ENCODE results near the gene VMO1. TPM values are rescaled to one million over a fixed set of nuclear protein-coding genes. Genes with fewer than 3 reads are reported as not detected.

Gene VMO1
- total RNA-seq, 1 experiment from 2014 or later, result 1.2 TPM

GRCh38 chr17:4743216-4743615, 42.9 kb downstream of the VMO1 start:
- H3K4me1 Mint-ChIP-seq, result peaks cover 28% of the 10 kb centered on the region
- no peak overlapping the region for H3K27ac Mint-ChIP-seq
- no peak for TF ChIP-seq E2F1 (CRISPR knock-in tag; IDR thresholded peaks at IDR 0.05)
- TF ChIP-seq USF2 (CRISPR knock-in tag; IDR thresholded peaks at IDR 0.05), result no peak
- no peak for TF ChIP-seq ZNF396 (CRISPR knock-in tag; IDR thresholded peaks at IDR 0.05; ENCODE audit: borderline replicate concordance)
- TF ChIP-seq NR2C2 (CRISPR knock-in tag; IDR thresholded peaks at IDR 0.05), result no peak
- no peak for TF ChIP-seq ELF4 (CRISPR knock-in tag; IDR thresholded peaks at IDR 0.05; ENCODE audit: low read depth)
- TF ChIP-seq MYBL2 (CRISPR knock-in tag; IDR thresholded peaks at IDR 0.05), result no peak
- TF ChIP-seq TCF7 (CRISPR knock-in tag; IDR thresholded peaks at IDR 0.05; ENCODE audit: low read depth), result no peak
- TF ChIP-seq ZNF423 (CRISPR knock-in tag; IDR thresholded peaks at IDR 0.05), result no peak
- TF ChIP-seq CDX4 (CRISPR knock-in tag; IDR thresholded peaks at IDR 0.05; ENCODE audit: borderline replicate concordance), result no peak
- TF ChIP-seq SMAD3 (CRISPR knock-in tag; IDR thresholded peaks at IDR 0.05; ENCODE audit: borderline replicate concordance), result no peak
- TF ChIP-seq ARID4B (CRISPR knock-in tag; IDR thresholded peaks at IDR 0.05; ENCODE audit: borderline replicate concordance), result no peak
- no peak for TF ChIP-seq HMGXB4 (CRISPR knock-in tag; IDR thresholded peaks at IDR 0.05)
- no peak for TF ChIP-seq ZNF532 (CRISPR knock-in tag; IDR thresholded peaks at IDR 0.05; ENCODE audit: borderline replicate concordance)
- ATAC-seq, result no peak
- ChIA-PET POLR2A (no interaction called here), CTCF (interaction anchor here (1.0 kb wide), 1 partner anchor 11 kb away, joined by 4 read pairs; the partner anchor contains the start of gene MED11)
- H3K9me3 Mint-ChIP-seq, result no peaks in the 10 kb centered on the region
- no peaks in the 10 kb centered on the region for H3K36me3 Mint-ChIP-seq
- DNase-seq (ENCODE audit: low spot score), result no peak
- H3K27me3 Mint-ChIP-seq (ENCODE audit: low read depth), result peaks cover 60% of the 10 kb centered on the region
- H3K4me3 Mint-ChIP-seq, result no peak overlapping the region
